GM12864 (cell line): ENCODE results near the gene PEX5L.

ENCODE experiments used
- DNase-seq: peaks from one replicate; pipeline ENCODE4 v3.0.0-alpha.2; 2011; ENCODE audit warnings: low read depth
- H3K4me3 ChIP-seq: 2 replicates; pipeline ENCODE4 v1.5.1; 2011; ENCODE audit warnings: mild to moderate bottlenecking, low read depth, low read length, control low read depth
- CTCF ChIP-seq: IDR thresholded peaks from 2 replicates; pipeline ENCODE4 v1.5.1; 2011; ENCODE audit warnings: low read depth, mild to moderate bottlenecking, moderate library complexity, low read length, control low read depth, inconsistent platforms; ENCODE audit errors: missing control alignments

Gene PEX5L

GRCh38 chr3:179953993-179954870 lies 82.5 kb downstream of the PEX5L start:
- no peak overlapping the region for H3K4me3 ChIP-seq
- no peak for TF ChIP-seq CTCF
- no peak for DNase-seq

- H3K4me3 ChIP-seq = no peak overlapping the region
- DNase-seq = no peak
- no peak for TF ChIP-seq CTCF
Observed at GRCh38 chr3:179950840-179951239, 85.9 kb downstream of the PEX5L start.

GRCh38 chr3:179949869-179950268 lies 86.9 kb downstream of the PEX5L start:
- DNase-seq = no peak
- no peak overlapping the region for H3K4me3 ChIP-seq
- TF ChIP-seq CTCF = no peak

GRCh38 chr3:179949412-179949811 lies 87.3 kb downstream of the PEX5L start:
- no peak for TF ChIP-seq CTCF
- no peak overlapping the region for H3K4me3 ChIP-seq
- no peak for DNase-seq

- no peak overlapping the region for H3K4me3 ChIP-seq
- no peak for DNase-seq
- TF ChIP-seq CTCF = no peak
Observed at GRCh38 chr3:179948740-179949139, 88.0 kb downstream of the PEX5L start.

- no peak for TF ChIP-seq CTCF
- no peak overlapping the region for H3K4me3 ChIP-seq
- DNase-seq = no peak
Observed at GRCh38 chr3:179945569-179945968, 91.2 kb downstream of the PEX5L start.

GRCh38 chr3:179943117-179943880 lies 93.4 kb downstream of the PEX5L start:
- TF ChIP-seq CTCF = no peak
- H3K4me3 ChIP-seq = no peak overlapping the region
- DNase-seq = no peak
